ENCODE data around the gene VWA3A. TPM values are rescaled to one million over a fixed set of nuclear protein-coding genes. Genes with fewer than 3 reads are reported as not detected.

The VWA3A gene
- total and polyA plus RNA-seq, 2 experiments from 2014 or later: not detected

- Histone ChIP-seq H3K79me2 (ENCODE audit: insufficient read depth) (no peaks in the 10 kb centered on the region), H3K9me2 (ENCODE audit: insufficient read depth) (no peaks in the 10 kb centered on the region), H3K27ac (no peak overlapping the region), H2AFZ (no peak overlapping the region), H4K20me1 (ENCODE audit: insufficient read depth) (no peaks in the 10 kb centered on the region), H3F3A (ENCODE audit: insufficient read depth) (no peaks in the 10 kb centered on the region), H3K4me3 (no peak overlapping the region), H3K4me1 (ENCODE audit: insufficient read depth) (no peaks in the 10 kb centered on the region), H3K36me3 (ENCODE audit: low read depth) (no peaks in the 10 kb centered on the region), H3K27me3 (replicated peaks; ENCODE audit: insufficient read depth) (no peaks in the 10 kb centered on the region; the same call in 1 of the 2 replicates), H3K9ac (no peak overlapping the region), H3K9me3 (ENCODE audit: low read depth) (no peaks in the 10 kb centered on the region), H3K4me2 (ENCODE audit: unreplicated experiment) (no peak overlapping the region)
- TF ChIP-seq EZH2phosphoT487 (IDR thresholded peaks at IDR 0.05; ENCODE audit: insufficient read depth, low read depth): no peak
- no peak for TF ChIP-seq EZH2 (IDR thresholded peaks at IDR 0.05; ENCODE audit: insufficient read depth, poor library complexity, severe bottlenecking)
- in situ Hi-C loops (cut with MboI): no loop called here
- DNase-seq: no peak
Observed at GRCh38 chr16:22130528-22130927, 38.2 kb downstream of the VWA3A start.

- Histone ChIP-seq H3K9me2 (ENCODE audit: insufficient read depth) (no peaks in the 10 kb centered on the region), H3K79me2 (ENCODE audit: insufficient read depth) (no peaks in the 10 kb centered on the region), H3K27ac (no peak overlapping the region), H3K4me1 (ENCODE audit: insufficient read depth) (no peaks in the 10 kb centered on the region), H3K9ac (no peak overlapping the region), H3K4me3 (no peak overlapping the region), H4K20me1 (ENCODE audit: insufficient read depth) (no peaks in the 10 kb centered on the region), H3K27me3 (replicated peaks; ENCODE audit: insufficient read depth) (no peaks in the 10 kb centered on the region; the same call in 1 of the 2 replicates), H3F3A (ENCODE audit: insufficient read depth) (no peaks in the 10 kb centered on the region), H2AFZ (no peak overlapping the region), H3K9me3 (ENCODE audit: low read depth) (no peaks in the 10 kb centered on the region), H3K36me3 (ENCODE audit: low read depth) (no peaks in the 10 kb centered on the region), H3K4me2 (ENCODE audit: unreplicated experiment) (no peak overlapping the region)
- in situ Hi-C loops (cut with MboI): no loop called here
- DNase-seq: no peak
- TF ChIP-seq EZH2 (IDR thresholded peaks at IDR 0.05; ENCODE audit: insufficient read depth, poor library complexity, severe bottlenecking) (no peak), EZH2phosphoT487 (IDR thresholded peaks at IDR 0.05; ENCODE audit: insufficient read depth, low read depth) (no peak)
- WGBS, 2 experiments (ENCODE audit: low coverage in 1 of 2, low lambda C conversion rate in 2 of 2, missing lambda C conversion rate in 2 of 2): 63 to 69% methylated on average over 10 of the region's 10 CpGs
Observed at GRCh38 chr16:22132801-22133200, 40.5 kb downstream of the VWA3A start.

- Histone ChIP-seq H2AFZ (no peak overlapping the region), H4K20me1 (ENCODE audit: insufficient read depth) (no peaks in the 10 kb centered on the region), H3K9ac (no peak overlapping the region), H3K9me3 (ENCODE audit: low read depth) (no peaks in the 10 kb centered on the region), H3K4me2 (ENCODE audit: unreplicated experiment) (no peak overlapping the region), H3K27ac (no peak overlapping the region), H3K27me3 (replicated peaks; ENCODE audit: insufficient read depth) (no peaks in the 10 kb centered on the region; the same call in 1 of the 2 replicates), H3K4me1 (ENCODE audit: insufficient read depth) (no peaks in the 10 kb centered on the region), H3K9me2 (ENCODE audit: insufficient read depth) (no peaks in the 10 kb centered on the region), H3K4me3 (no peak overlapping the region), H3F3A (ENCODE audit: insufficient read depth) (no peaks in the 10 kb centered on the region), H3K36me3 (ENCODE audit: low read depth) (no peaks in the 10 kb centered on the region), H3K79me2 (ENCODE audit: insufficient read depth) (no peaks in the 10 kb centered on the region)
- no peak for TF ChIP-seq EZH2 (IDR thresholded peaks at IDR 0.05; ENCODE audit: insufficient read depth, poor library complexity, severe bottlenecking)
- no peak for TF ChIP-seq EZH2phosphoT487 (IDR thresholded peaks at IDR 0.05; ENCODE audit: insufficient read depth, low read depth)
- WGBS, 2 experiments (ENCODE audit: low coverage in 1 of 2, low lambda C conversion rate in 2 of 2, missing lambda C conversion rate in 2 of 2): 43 to 51% methylated on average over 8 of the region's 8 CpGs
- in situ Hi-C loops (cut with MboI): no loop called here
- no peak for DNase-seq
Observed at GRCh38 chr16:22138482-22138881, 46.1 kb downstream of the VWA3A start.

- in situ Hi-C loops (cut with MboI): no loop called here
- no peaks in the 10 kb centered on the region for H3K9me3 ChIP-seq (ENCODE audit: low read depth)
- no peaks in the 10 kb centered on the region for H3K4me1 ChIP-seq (ENCODE audit: insufficient read depth)
- WGBS, 2 experiments (ENCODE audit: low coverage in 1 of 2, low lambda C conversion rate in 2 of 2, missing lambda C conversion rate in 2 of 2): 35 to 37% methylated on average over 7 of the region's 7 CpGs
- H3K27ac ChIP-seq: no peak overlapping the region
- H3K9me2 ChIP-seq (ENCODE audit: insufficient read depth): no peaks in the 10 kb centered on the region
- no peak overlapping the region for H3K4me2 ChIP-seq (ENCODE audit: unreplicated experiment)
- no peak overlapping the region for H3K9ac ChIP-seq
- H3F3A ChIP-seq (ENCODE audit: insufficient read depth): no peaks in the 10 kb centered on the region
- TF ChIP-seq EZH2 (IDR thresholded peaks at IDR 0.05; ENCODE audit: insufficient read depth, poor library complexity, severe bottlenecking) (no peak), EZH2phosphoT487 (IDR thresholded peaks at IDR 0.05; ENCODE audit: insufficient read depth, low read depth) (no peak)
- no peaks in the 10 kb centered on the region; the same call in 1 of the 2 replicates for H3K27me3 ChIP-seq (replicated peaks; ENCODE audit: insufficient read depth)
- H3K79me2 ChIP-seq (ENCODE audit: insufficient read depth): no peaks in the 10 kb centered on the region
- H2AFZ ChIP-seq: no peak overlapping the region
- DNase-seq: no peak
- H4K20me1 ChIP-seq (ENCODE audit: insufficient read depth): no peaks in the 10 kb centered on the region
- H3K4me3 ChIP-seq: no peak overlapping the region
- no peaks in the 10 kb centered on the region for H3K36me3 ChIP-seq (ENCODE audit: low read depth)
Observed at GRCh38 chr16:22139008-22139407, 46.7 kb downstream of the VWA3A start.

- in situ Hi-C loops (cut with MboI): no loop called here
- no peaks in the 10 kb centered on the region for H4K20me1 ChIP-seq (ENCODE audit: insufficient read depth)
- H2AFZ ChIP-seq: no peak overlapping the region
- no peak for DNase-seq
- no peak overlapping the region for H3K4me3 ChIP-seq
- WGBS, 2 experiments (ENCODE audit: low coverage in 1 of 2, low lambda C conversion rate in 2 of 2, missing lambda C conversion rate in 2 of 2): 44 to 48% methylated on average over 1 of the region's 1 CpG
- H3K9me3 ChIP-seq (ENCODE audit: low read depth): no peaks in the 10 kb centered on the region
- TF ChIP-seq EZH2phosphoT487 (IDR thresholded peaks at IDR 0.05; ENCODE audit: insufficient read depth, low read depth): no peak
- TF ChIP-seq EZH2 (IDR thresholded peaks at IDR 0.05; ENCODE audit: insufficient read depth, poor library complexity, severe bottlenecking): no peak
- H3K27me3 ChIP-seq (replicated peaks; ENCODE audit: insufficient read depth): no peaks in the 10 kb centered on the region; the same call in 1 of the 2 replicates
- H3K4me2 ChIP-seq (ENCODE audit: unreplicated experiment): no peak overlapping the region
- H3K9ac ChIP-seq: no peak overlapping the region
- no peaks in the 10 kb centered on the region for H3F3A ChIP-seq (ENCODE audit: insufficient read depth)
- no peaks in the 10 kb centered on the region for H3K4me1 ChIP-seq (ENCODE audit: insufficient read depth)
- H3K36me3 ChIP-seq (ENCODE audit: low read depth): no peaks in the 10 kb centered on the region
- H3K9me2 ChIP-seq (ENCODE audit: insufficient read depth): no peaks in the 10 kb centered on the region
- no peaks in the 10 kb centered on the region for H3K79me2 ChIP-seq (ENCODE audit: insufficient read depth)
- H3K27ac ChIP-seq: no peak overlapping the region
Observed at GRCh38 chr16:22139732-22140131, 47.4 kb downstream of the VWA3A start.
